ENCODE data around the gene MGAT2. TPM values are rescaled to one million over a fixed set of nuclear protein-coding genes. Genes with fewer than 3 reads are reported as not detected.
"Not testable (repeated sequence)": the region's sequence is repeated elsewhere in the genome, so short reads cannot be mapped to it uniquely, and the experiment has no call there.

Gene MGAT2
- total RNA-seq = 43.5 TPM
- 20.5 TPM for polyA plus RNA-seq

GRCh38 chr14:49620182-49621113, at the start of gene MGAT2, which contains the start of gene RPL36AL:
TSS of gene MGAT2 (plus strand) at chr14:49620799. CDS start at chr14:49621269, 470 bp downstream.
TSS of gene RPL36AL (minus strand) at chr14:49620626. CDS start at chr14:49619104, 1,522 bp downstream.
- peaks cover 2% of the 10 kb centered on the region for H3K36me3 ChIP-seq (ENCODE audit: insufficient read depth)
- under 1% methylated on average over 85 of the region's 85 CpGs for WGBS
- no peaks in the 10 kb centered on the region for H3K4me1 ChIP-seq (ENCODE audit: insufficient read depth)
- H3K27ac ChIP-seq (ENCODE audit: low read depth) = peak within 1 kb of the TSS; percentile 93
- peak; percentile 93 for DNase-seq (ENCODE audit: extremely low spot score)
- peak within 1 kb of the TSS; percentile 69 for H3K4me3 ChIP-seq (ENCODE audit: low read depth, low read length)

- Histone ChIP-seq H3K36me3 (ENCODE audit: insufficient read depth) (peaks cover 6% of the 10 kb centered on the region), H3K27ac (ENCODE audit: low read depth) (no peak overlapping the region), H3K4me1 (ENCODE audit: insufficient read depth) (no peaks in the 10 kb centered on the region), H3K4me3 (ENCODE audit: low read depth, low read length) (no peak overlapping the region)
- 90% methylated on average over 5 of the region's 5 CpGs for WGBS
- no peak for DNase-seq (ENCODE audit: extremely low spot score)
These were observed 46.6 kb upstream of the MGAT2 start for GRCh38 chr14:49574038-49574437.

- WGBS = 98% methylated on average over 1 of the region's 1 CpG
- Histone ChIP-seq H3K36me3 (ENCODE audit: insufficient read depth) (peaks cover 10% of the 10 kb centered on the region), H3K27ac (ENCODE audit: low read depth) (no peak overlapping the region), H3K4me1 (ENCODE audit: insufficient read depth) (no peaks in the 10 kb centered on the region), H3K4me3 (ENCODE audit: low read depth, low read length) (no peak overlapping the region)
- DNase-seq (ENCODE audit: extremely low spot score) = no peak
These were observed 42.5 kb upstream of the MGAT2 start for GRCh38 chr14:49578141-49578540.

GRCh38 chr14:49579841-49580240, 40.8 kb upstream of the MGAT2 start:
- Histone ChIP-seq H3K27ac (ENCODE audit: low read depth) (no peak overlapping the region), H3K36me3 (ENCODE audit: insufficient read depth) (peaks cover 10% of the 10 kb centered on the region), H3K4me1 (ENCODE audit: insufficient read depth) (no peaks in the 10 kb centered on the region), H3K4me3 (ENCODE audit: low read depth, low read length) (no peak overlapping the region)
- WGBS = 86% methylated on average over 2 of the region's 2 CpGs
- no peak for DNase-seq (ENCODE audit: extremely low spot score)

- Histone ChIP-seq H3K4me1 (ENCODE audit: insufficient read depth) (no peaks in the 10 kb centered on the region), H3K36me3 (ENCODE audit: insufficient read depth) (peaks cover 9% of the 10 kb centered on the region), H3K4me3 (ENCODE audit: low read depth, low read length) (no peak overlapping the region), H3K27ac (ENCODE audit: low read depth) (no peak overlapping the region)
- WGBS = 85% methylated on average over 9 of the region's 9 CpGs
- no peak for DNase-seq (ENCODE audit: extremely low spot score)
These were observed 39.1 kb upstream of the MGAT2 start for GRCh38 chr14:49581209-49582112.

DNA sequence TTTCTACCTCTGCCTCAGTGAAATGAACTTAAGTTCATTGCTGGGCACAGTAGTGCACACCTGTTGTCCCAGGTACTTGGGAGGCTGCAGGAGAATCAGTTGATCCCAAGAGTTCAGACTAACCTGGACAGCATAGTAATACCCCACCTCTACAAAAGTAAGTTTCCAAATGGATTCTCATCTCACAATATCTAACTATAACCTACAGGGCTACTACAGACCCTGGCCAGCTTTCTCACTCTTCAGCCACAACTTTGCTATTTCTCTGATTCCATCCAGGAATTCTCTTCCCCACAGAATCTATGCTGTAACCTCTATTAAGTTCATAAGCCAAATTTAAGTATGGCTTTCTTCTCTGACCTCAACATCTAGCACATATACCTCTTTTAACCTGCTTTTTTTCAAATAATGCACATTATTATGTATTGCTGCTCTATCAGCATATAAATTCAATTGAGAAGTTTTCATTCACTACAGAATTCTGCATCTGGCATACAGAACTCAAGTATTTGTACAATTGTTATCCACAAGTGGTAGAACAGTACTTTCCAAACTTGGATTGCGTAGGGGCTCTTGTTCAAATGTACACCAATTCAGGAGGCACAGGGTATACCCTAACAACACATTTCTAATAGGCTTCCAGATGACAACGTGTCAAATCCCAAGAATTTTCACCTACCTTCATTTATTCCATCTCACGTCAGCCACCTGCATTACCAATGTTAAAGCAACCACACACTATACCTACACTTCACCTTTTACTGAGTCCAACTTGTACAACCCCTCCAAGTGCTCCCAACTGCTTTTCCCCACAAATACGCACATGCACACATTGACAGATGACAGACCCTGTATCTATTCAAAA, 38.3 kb upstream of the MGAT2 start:
- H3K27ac ChIP-seq (ENCODE audit: low read depth) = no peak overlapping the region
- no peak for DNase-seq (ENCODE audit: extremely low spot score)
- no peaks in the 10 kb centered on the region for H3K4me1 ChIP-seq (ENCODE audit: insufficient read depth)
- peaks cover 8% of the 10 kb centered on the region for H3K36me3 ChIP-seq (ENCODE audit: insufficient read depth)
- no peak overlapping the region for H3K4me3 ChIP-seq (ENCODE audit: low read depth, low read length)
- 91% methylated on average over 4 of the region's 4 CpGs for WGBS

DNA sequence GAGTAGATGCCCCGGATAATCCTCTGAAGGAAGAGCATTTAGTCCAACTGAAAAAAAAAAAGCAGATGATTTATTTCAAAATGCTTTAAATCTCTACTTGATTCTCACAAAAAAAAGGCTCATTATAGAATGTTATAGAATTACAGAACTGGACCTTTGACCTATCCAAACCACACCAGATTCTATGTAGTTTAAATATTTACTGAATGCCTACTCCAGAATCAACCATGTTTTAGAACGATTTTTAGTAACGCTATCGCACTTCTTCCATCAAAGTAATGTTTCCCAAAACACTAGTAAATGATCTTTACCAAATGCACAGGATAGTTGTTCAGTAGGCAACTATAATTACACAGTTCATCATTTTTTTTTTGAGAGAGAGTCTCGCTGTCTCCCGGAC, 37.0 kb upstream of the MGAT2 start:
- H3K4me3 ChIP-seq (ENCODE audit: low read depth, low read length) = no peak overlapping the region
- H3K4me1 ChIP-seq (ENCODE audit: insufficient read depth) = no peaks in the 10 kb centered on the region
- 79% methylated on average over 6 of the region's 6 CpGs for WGBS
- peaks cover 5% of the 10 kb centered on the region for H3K36me3 ChIP-seq (ENCODE audit: insufficient read depth)
- no peak for DNase-seq (ENCODE audit: extremely low spot score)
- H3K27ac ChIP-seq (ENCODE audit: low read depth) = no peak overlapping the region

- H3K36me3 ChIP-seq (ENCODE audit: insufficient read depth) = peaks cover 5% of the 10 kb centered on the region
- DNase-seq (ENCODE audit: extremely low spot score) = no peak
- 90% methylated on average over 11 of the region's 11 CpGs for WGBS
- no peak overlapping the region for H3K4me3 ChIP-seq (ENCODE audit: low read depth, low read length)
- no peak overlapping the region for H3K27ac ChIP-seq (ENCODE audit: low read depth)
- H3K4me1 ChIP-seq (ENCODE audit: insufficient read depth) = no peaks in the 10 kb centered on the region
These were observed 36.5 kb upstream of the MGAT2 start for GRCh38 chr14:49584058-49584457.

DNA sequence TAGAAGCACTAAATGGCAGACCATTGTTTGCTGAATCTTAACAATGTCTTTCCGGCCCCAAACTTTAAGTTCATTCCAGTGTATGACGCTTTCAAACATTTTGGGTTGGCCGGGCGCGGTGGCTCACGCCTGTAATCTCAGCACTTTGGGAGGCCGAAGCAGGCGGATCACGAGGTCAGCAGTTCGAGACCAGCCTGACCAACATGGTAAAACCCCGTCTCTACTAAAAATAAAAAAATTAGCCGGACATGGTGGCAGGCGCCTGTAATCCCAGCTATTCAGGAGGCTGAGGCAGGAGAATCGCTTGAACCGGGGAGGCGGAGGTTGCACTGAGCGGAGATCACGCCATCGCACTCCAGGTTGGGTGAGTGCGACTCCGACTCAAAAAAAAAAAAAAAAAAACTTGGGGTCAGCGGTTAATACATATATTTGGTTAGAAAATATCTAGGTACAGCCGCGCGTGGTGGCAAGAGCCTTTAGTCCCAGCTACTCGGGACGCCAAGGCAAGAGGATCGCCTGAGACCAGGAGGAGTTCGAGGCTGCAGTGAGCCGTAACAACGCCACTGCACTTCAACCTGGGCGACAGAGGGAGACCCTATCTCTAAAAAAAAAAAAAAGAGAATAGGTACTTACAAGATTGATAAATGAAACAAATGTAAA, 35.5 kb upstream of the MGAT2 start:
- WGBS = 15% methylated on average over 32 of the region's 32 CpGs
- not testable (repeated sequence) for H3K36me3 ChIP-seq (ENCODE audit: insufficient read depth); H3K4me1 ChIP-seq (ENCODE audit: insufficient read depth); DNase-seq (ENCODE audit: extremely low spot score); H3K27ac ChIP-seq (ENCODE audit: low read depth)
- H3K4me3 ChIP-seq (ENCODE audit: low read depth, low read length) = peak overlapping the region; percentile 79

DNA sequence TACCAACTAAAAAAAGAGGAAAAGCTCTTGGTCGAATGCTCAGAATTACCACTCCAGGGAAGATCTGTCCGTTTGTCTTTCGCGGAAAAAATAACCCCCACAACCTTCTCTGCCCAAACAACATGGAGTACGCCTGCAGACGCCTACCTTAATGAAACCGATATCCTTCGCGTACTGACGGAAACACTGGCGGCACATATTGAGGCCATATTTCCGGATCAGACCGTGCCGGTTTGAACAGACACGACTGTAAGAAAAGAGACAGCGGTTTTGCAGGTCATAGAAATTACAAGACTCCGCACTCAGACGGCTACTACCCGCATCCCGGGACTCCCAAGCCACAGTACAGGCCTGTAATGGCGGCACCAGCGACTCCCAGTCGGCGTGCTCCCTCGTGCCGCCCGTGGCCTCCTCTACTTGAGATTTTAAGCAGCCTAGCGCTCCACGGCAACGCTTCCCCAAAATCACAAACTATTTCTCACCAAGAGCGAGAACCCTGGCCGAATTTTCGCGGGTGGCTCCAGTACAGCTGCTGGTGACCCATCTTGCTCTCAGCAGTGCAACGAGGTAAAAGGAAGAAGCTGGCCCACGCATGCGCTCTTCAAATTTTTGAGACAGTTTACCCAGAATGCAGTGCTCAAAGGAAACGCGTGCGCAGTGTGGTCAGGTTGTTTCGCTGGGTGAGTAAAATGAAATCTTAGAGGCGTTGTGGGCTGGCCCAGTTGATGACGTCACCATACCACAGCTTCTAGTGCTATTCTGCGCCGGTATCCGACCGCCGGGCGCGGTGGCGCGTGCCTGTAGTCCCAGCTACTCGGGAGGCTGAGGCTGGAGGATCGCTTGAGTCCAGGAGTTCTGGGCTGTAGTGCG, 34.6 kb upstream of the MGAT2 start, which contains the start of gene RPS29:
Gene RPS29 (minus strand): TSS at position 578 of the 870 bp plus-strand sequence. CDS start 34 bp downstream, at position 544.
- Histone ChIP-seq H3K27ac (ENCODE audit: low read depth) (peak within 1 kb of the TSS; percentile 87), H3K36me3 (ENCODE audit: insufficient read depth) (peaks cover 5% of the 10 kb centered on the region), H3K4me3 (ENCODE audit: low read depth, low read length) (peak within 1 kb of the TSS; percentile 79), H3K4me1 (ENCODE audit: insufficient read depth) (no peaks in the 10 kb centered on the region)
- under 1% methylated on average over 54 of the region's 55 CpGs for WGBS
- peak; percentile 100 for DNase-seq (ENCODE audit: extremely low spot score)

- peak; percentile 66 for DNase-seq (ENCODE audit: extremely low spot score)
- H3K27ac ChIP-seq (ENCODE audit: low read depth) = no peak overlapping the region
- peaks cover 5% of the 10 kb centered on the region for H3K36me3 ChIP-seq (ENCODE audit: insufficient read depth)
- no peak overlapping the region for H3K4me3 ChIP-seq (ENCODE audit: low read depth, low read length)
- WGBS = under 1% methylated on average over 11 of the region's 21 CpGs
- H3K4me1 ChIP-seq (ENCODE audit: insufficient read depth) = no peaks in the 10 kb centered on the region
These were observed 33.7 kb upstream of the MGAT2 start for GRCh38 chr14:49586673-49587460.

Data from urinary bladder (tissue), 4 donors.